HG02642 (cell line): ENCODE measurements around the gene NUP205.

Source experiments
- ATAC-seq: cut with Tn5 transposase; IDR thresholded peaks from one replicate; pipeline ENCODE4 v1.9.1; 2021; ENCODE audit warnings: mild to moderate bottlenecking; ENCODE audit not compliant: unreplicated experiment, poor library complexity

Gene NUP205, protein sequence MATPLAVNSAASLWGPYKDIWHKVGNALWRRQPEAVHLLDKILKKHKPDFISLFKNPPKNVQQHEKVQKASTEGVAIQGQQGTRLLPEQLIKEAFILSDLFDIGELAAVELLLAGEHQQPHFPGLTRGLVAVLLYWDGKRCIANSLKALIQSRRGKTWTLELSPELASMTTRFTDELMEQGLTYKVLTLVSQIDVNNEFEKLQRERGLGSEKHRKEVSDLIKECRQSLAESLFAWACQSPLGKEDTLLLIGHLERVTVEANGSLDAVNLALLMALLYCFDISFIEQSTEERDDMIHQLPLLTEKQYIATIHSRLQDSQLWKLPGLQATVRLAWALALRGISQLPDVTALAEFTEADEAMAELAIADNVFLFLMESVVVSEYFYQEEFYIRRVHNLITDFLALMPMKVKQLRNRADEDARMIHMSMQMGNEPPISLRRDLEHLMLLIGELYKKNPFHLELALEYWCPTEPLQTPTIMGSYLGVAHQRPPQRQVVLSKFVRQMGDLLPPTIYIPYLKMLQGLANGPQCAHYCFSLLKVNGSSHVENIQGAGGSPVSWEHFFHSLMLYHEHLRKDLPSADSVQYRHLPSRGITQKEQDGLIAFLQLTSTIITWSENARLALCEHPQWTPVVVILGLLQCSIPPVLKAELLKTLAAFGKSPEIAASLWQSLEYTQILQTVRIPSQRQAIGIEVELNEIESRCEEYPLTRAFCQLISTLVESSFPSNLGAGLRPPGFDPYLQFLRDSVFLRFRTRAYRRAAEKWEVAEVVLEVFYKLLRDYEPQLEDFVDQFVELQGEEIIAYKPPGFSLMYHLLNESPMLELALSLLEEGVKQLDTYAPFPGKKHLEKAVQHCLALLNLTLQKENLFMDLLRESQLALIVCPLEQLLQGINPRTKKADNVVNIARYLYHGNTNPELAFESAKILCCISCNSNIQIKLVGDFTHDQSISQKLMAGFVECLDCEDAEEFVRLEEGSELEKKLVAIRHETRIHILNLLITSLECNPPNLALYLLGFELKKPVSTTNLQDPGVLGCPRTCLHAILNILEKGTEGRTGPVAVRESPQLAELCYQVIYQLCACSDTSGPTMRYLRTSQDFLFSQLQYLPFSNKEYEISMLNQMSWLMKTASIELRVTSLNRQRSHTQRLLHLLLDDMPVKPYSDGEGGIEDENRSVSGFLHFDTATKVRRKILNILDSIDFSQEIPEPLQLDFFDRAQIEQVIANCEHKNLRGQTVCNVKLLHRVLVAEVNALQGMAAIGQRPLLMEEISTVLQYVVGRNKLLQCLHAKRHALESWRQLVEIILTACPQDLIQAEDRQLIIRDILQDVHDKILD (N-terminal part only)

DNA sequence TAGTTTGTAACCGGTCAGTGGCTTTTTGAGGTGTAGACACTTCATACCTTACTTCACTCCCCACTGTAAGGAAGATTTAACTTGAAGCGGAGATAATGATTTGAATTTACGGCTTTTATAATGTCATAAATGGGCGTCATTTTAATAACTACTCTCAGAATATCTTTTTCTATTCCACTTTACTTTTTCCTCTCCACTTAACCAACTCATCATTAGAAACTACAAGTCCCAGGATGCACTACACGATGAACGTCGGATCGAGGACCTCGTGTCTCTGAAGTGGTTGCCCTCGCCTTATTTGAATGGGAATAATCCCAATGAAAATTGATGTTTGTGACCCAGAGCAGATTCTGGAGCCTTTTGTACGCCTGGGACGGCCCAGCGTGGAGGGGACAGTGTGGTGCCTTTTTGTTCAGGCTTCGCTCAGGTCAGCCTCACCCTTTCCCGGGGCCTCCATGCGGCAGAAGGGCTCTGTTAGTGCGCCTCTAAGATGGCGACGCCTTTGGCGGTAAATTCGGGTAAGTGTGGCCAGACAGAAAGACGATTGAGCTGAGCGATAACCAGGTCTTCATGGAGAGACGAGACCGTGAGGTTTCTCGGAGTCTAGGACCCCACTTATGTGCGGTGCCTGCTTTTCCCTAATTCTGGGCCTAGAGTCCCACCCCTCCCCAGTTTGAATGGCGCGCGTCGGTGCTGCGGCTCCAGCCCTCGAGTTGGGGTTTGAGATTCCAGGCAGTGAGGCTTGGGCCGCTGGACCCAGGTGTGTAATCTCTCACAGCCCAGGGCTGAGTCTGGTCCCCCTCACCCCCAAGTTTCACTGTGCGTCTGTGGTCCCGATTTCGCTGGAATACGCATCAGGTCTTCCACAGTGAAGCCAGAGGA, at the start of gene NUP205:
NUP205 (plus strand) TSS at position 463 of the 882 bp plus-strand sequence; CDS start at position 491, 28 bp downstream.
- peak; percentile 81 for ATAC-seq

DNA sequence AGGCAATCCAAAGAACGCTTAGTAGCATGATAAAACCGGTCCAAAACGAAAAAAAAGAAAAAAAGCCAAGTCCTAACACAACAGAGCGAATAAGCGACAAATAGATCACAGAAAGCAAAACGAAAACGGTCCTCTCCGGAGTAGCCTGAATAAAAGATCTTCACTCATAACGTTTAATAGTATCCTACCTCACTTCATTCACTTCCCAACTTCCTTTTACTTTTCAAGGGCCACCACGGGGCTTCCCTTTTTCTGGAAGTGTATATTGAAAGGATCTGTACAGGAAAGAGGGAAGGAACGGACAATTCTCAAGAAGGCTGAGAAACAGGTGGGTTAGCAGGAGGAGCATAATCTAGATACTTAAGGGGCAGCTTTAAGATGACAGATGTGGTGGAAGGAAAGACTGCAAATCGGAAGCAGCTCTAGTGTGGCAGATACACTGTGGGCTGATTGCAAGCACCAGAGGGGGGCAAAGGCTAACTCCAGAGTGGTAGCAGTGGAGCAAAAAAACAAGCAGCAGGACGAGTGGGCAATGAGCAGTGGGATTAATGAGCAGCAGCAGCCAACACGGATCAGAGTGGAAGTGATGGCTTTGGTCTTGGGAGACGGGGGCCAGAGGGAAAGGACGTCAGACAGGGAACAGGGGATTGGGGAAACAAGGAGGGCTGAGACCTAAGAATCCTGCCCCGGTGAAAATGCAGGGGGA, 48.7 kb upstream of the NUP205 start:
- ATAC-seq = peak; percentile 26

DNA sequence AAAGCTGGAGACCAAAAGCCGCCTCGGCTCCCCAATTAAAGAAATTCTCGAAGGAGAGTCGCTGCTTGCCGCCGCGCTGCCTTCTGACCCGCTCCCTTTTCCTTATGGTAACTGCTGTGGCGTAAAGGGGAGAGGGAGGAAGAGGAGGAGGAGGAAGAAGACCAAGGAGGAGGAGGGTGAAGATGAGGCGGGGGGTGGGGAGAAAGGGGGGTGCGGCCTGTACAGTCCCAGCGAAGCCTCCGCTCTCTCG, 48.2 kb upstream of the NUP205 start:
- no peak for ATAC-seq

DNA sequence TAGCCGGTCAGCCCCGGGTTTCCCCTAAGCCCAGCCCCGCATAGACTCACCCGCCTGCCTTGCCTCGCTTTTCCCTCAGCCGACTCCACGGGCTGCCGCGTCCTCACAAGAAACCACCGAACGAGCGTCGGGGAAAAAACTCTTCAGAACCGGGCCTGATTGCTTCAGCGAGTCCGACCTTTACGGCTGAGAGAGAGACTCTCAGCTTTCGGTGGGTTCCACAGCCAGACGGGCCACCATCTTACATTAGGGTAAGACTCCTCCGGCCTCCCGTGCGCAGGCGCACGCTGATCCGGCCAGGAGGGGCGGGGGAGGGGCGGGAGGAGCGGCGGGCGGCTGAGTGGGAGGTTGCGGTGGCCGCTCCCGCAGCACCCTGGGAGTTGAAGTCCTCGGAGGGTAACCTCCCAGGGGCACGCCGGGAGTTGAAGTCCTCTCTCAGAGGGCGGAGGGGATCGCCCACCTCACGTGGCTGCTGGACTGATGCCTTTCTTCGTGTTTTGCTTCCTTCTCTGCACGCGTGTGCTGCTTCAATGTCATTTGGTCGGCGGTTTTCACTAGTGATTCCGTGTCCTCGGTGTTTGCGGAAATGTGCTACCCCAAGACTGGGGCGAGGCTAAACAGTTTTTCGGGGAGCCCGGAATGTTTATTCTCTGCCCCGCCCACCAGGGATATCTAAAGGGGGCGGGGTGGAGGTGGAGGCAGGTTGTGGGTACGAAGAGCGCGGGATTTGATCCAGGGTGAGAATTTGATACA, 47.7 kb upstream of the NUP205 start, which contains the start of gene CNOT4:
CNOT4 (minus strand) TSS at position 264 of the 753 bp plus-strand sequence. CDS start 71,771 bp downstream, outside the sequence.
- ATAC-seq = peak; percentile 96

DNA sequence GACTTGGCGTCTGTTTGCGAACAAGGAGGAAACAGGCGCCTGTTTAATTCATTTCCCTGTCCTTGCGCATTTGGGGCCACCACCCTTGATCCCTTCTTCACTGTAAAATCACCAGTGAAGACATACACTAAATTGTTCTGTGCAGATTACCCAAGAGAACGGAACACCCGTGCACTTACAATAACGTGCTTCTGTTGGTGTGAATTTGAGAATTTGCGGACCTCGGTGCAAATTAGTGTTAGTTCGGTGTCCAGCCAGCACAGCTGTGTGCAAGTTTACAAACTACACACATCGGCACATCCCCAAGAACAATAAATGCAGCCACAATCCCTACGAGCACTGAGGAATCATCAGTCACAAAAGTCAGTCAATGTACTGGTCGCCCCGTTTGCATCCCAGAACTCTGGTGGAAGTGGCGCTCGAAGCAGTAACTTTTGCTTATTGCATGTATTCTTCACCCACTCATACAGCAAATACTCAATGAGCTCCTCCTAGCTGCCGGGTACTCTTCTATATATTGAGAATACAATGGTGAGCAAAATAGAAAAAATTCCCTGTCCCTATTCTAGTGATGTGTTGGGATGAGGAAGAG, 47.0 kb upstream of the NUP205 start:
- ATAC-seq = no peak

DNA sequence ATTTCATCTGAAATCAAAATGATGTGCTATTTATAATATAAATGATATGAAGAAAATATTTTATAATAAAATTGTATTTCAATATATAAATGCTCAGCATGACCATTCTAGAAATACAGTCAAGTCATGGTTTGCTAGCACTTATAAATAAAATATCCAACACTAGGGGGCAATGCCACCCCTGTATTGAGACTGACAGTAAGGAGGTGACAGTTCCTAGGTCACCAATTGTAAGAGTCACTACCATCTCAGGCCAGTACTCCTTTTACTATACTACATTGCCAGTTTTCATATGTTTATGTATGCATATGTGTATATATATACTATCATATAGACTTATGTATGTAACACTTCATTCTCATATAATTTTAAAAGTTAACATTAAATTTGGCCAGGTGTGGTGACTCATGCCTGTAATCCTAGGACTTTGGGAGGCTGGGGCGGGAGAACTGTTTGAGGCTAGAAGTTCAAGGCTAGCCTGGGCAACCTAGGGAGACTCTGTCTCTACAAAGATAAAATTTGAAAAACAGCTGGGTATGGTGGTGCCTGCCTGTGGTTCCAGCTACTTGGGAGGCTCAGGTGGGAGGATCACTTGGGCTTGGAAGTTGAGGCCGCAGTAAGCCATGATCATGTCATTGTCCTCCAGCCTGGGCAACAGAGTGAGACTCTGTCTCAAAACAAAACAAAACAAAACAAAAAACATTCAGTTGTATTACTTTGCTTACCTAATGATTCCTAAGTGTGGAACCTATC, 45.4 kb upstream of the NUP205 start:
- peak; percentile 29 for ATAC-seq

DNA sequence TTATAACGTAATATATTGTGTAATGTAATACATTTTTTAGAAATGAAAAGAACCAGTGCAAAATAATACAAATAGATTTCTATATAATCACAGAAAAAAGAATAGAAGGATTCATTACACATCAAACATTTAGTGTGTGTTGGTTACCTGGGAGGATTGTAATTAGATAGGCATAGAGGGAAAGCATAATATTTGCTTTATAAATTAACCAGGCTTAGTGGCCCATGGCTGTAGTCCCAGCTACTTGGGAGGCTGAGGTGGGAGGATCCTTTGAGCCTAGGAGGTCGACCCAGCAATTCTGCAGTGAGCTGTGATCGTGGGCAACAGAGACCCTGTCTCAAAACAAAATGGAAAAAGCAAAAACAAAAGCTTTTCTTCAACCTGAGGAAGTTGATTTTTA, 42.9 kb upstream of the NUP205 start:
- ATAC-seq = no peak

DNA sequence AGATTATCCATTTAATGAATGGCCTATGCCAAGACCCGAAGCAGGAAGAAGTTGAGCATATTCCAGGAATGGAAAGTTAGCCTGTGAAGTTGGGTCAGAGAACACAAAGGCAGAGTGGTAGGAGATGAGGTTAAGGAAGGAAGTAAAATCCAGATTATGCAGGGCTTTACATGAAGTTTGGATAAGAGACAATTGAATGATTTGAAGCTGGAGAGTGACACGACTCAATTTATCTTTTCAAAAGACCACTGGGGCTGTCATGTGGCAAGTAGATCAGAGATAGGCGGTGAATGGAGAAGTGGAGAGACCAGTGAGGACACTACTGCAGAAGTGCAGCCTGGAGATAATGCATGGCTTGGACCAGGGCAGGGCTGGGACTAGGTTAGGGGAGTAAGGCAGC, 40.7 kb upstream of the NUP205 start:
- ATAC-seq = no peak

DNA sequence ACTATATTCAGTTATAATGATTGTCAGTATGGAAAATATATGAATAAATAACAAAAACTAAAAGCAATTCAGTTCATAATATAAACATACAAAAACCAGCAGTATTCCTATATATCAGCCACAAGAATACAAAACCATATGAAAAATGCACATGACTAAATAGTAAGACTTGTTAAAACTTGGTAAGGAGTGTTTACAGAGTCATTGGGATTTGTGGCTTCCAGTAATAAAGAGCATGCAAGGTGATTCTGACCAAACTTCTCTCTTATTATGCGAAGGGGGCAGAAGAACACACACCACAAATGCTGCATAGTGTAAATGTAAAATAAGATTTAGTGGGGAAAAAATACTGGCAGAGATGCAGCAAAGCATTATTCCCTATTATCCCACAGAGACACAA, 39.0 kb upstream of the NUP205 start:
- no peak for ATAC-seq

DNA sequence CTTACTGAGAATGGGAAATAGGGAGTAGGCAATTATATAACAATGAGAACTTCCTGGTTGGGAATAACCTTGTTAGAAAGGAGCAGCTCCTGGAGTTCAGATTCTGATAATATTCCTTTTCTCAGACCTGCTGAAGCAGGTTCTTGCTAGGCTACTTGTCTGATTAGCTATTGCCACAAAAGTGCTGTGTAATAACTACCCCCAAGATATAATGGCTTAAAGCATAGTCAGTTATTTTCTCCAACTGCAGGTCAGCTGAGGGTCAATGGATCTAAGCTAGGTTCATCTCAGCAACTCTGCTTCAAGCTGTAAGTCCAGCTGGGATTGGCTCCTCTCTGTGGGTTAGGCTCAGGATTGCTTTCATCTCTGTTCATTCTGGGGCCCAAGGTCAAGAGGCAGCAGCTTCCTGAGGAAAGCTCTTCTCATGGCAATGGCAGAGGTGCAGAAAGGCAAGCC, 38.5 kb upstream of the NUP205 start:
- no peak for ATAC-seq

DNA sequence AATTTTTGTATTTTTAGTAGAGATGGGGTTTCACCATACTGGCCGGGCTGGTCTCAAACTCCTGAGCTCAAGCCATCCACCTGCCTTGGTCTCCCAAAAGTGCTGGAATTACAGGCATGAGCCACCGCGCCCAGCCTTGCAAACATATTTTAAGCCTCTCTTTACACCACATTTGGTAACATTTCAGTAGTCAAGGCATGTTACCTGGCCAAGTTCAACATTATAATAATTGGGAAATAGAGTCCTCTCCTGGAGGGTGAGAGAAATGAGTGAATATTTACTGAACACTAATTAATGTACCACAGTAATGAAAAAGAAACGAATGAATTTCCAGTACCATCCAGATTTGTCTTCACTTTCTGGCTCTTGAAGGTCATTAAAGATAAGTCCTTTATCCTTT, 37.8 kb upstream of the NUP205 start:
- ATAC-seq = no peak

DNA sequence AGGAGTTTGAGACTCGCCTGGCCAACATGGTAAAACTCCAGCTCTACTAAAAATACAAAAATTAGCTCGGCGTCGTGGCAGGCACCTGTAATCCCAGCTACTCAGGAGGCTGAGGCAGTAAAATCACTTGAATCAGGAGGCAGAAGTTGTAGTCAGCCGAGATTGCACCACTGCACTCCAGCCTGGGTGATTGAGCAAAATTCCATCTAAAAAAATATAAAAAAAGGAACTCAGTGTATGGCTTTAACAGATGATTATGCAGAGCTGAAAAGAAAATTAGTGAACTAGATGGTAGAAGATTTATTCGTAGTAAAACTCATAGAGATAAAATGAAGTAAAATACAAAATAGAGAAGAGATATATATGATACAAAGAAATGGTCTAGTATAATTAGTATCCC, 35.2 kb upstream of the NUP205 start:
- ATAC-seq = no peak

DNA sequence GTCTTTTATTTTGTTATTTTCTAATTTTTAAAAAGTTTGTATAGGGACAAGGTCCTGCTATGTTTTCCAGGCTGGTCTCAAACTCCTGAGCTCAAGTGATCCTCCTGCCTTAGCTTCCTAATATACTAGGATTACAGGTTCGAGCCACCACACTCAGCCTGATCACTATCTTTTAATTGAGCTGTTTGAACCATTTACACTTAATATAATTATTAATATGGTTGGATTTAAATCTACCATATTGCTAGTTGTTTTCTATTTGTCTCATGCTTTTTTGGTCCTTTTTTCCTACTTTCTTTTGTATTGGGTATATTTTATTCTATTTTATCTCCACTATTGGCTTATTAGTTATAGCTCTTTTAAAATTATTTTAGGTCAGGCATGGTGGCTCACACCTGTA, 34.6 kb upstream of the NUP205 start:
- ATAC-seq = no peak

DNA sequence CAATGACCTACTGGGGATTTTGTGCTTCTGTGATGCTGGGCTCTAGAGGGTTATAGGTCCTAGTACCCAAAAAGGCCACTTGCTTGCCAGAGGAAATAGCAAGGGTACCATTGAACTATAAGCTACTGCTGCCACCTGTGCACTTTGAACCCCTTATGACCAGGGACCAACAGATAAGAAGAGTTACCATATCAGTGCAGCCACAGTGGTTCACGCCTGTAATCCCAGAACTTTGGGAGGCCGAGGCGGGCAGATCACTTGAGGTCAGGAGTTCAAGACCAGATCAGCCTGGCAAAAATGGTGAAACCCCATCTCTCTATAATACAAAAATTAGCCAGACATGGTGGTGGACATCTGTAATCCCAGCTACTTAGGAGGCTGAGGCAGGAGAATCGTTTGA, 32.3 kb upstream of the NUP205 start:
- ATAC-seq = no peak

DNA sequence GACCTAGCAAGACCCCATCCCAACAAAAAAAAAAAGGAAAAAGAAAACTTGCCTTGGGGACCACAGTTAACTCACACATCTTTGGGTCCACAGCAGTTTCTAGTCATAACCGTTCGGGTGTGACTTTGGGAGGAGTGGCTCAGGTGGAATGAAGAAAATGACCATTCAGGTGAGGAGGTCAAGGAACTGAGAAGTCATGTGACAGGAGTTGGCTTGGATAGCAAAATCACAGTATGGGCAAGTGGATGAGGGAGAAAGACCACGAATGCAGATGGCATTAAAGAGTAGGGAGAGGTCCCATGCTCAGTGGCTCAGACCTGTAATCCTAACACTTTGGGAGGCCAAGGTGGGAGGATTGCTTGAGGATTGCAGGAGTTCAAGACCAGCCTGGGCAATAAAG, 30.7 kb upstream of the NUP205 start:
- no peak for ATAC-seq

DNA sequence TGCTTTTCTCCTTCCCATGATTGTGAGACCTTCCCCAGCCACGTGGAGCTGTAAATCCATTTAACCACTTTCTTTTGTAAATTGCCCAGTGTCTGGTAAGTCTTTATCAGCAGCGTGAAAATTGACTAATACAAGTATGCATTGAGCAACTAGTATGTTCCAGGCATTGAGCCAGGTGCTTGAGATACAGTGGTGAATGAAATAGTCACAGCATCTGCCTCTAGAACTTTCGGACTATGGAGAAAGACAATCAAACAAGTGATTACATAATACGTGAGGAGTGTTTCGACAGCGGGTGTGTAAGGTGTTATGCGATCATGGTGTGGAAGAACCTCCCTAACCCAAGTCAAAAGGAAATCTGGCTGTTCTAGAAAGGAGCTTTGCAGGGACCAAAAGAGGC, 21.6 kb upstream of the NUP205 start:
- ATAC-seq = no peak

DNA sequence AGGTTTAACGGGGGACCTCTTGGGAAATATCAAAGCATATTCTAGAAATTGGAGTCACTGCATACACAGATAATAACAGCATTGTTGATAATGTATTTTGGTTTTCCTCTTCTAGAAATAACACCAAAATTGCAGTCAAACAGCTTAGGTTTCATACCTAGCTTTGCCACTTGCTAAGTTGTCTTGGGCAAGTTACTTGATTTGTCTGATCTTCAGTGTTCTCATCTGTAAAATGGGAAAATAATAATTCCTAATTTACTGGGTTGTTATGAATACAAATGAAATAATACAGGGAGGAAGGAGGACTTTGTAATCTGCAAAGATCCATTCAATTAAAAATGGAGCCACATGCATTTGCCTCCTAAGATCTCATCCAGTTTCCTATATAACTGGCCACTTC, 20.3 kb upstream of the NUP205 start:
- ATAC-seq = no peak
